ENCODE measurements around the gene CSNK1D.

DNA sequence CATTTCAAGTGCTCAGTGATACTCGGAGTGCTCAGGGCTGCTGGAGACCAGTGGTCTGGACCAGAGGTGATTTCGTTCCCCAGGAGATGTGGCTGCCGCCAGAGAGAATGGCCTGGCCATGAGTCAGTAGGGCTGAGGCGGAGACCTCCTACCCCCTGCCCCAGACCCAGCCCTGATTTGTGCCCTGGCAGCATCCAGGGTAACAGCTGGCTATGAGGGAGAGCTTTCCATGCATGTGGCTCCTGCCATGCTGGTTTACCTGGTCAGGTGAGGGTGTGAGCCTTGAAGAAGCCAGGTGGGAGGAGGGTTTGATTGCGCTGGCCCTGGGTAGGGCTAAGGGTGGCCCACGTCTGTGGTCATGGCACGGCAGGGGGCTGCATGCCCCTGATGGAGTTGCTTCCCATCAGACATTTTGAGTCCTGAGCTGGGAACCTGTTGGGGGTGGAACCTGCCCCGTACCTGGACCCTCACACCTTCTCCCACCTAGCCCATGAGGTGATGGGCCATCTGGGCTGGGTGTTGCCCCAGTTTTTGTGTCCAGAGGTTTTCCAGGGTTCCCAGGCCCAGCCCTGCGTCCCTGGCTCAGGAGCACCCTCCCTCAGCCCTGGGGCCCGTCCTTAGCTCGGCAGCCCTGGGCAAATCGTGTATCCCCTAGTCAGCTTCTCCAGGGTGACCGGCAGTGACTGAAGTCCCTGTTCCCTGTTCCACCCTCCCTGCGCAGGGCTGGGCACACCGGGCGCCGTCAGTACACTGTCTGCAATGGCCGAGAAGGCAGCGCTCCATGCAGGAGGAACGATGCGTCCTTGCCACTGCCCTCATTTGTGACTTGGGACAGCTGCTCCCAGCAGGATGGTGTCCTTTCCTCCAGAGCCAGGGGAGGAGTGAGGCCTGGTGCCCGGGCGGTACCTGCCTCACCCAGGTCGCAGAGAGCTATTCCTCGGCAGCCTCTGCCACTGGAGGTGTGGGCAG, 9.0 kb upstream of the CSNK1D start:
- TF ChIP-seq, protein P1, sequence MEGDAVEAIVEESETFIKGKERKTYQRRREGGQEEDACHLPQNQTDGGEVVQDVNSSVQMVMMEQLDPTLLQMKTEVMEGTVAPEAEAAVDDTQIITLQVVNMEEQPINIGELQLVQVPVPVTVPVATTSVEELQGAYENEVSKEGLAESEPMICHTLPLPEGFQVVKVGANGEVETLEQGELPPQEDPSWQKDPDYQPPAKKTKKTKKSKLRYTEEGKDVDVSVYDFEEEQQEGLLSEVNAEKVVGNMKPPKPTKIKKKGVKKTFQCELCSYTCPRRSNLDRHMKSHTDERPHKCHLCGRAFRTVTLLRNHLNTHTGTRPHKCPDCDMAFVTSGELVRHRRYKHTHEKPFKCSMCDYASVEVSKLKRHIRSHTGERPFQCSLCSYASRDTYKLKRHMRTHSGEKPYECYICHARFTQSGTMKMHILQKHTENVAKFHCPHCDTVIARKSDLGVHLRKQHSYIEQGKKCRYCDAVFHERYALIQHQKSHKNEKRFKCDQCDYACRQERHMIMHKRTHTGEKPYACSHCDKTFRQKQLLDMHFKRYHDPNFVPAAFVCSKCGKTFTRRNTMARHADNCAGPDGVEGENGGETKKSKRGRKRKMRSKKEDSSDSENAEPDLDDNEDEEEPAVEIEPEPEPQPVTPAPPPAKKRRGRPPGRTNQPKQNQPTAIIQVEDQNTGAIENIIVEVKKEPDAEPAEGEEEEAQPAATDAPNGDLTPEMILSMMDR (IDR thresholded peaks at IDR 0.05; ENCODE audit: borderline replicate concordance, extremely low read depth, low read length, poor library complexity, severe bottlenecking): no peak
- no peak for TF ChIP-seq EZH2 (IDR thresholded peaks at IDR 0.05; ENCODE audit: borderline replicate concordance, low read depth, low read length, severe bottlenecking)
